ENCODE measurements around the gene RGR. TPM values are rescaled to one million over a fixed set of nuclear protein-coding genes. Genes with fewer than 3 reads are reported as not detected.

RGR gene
- not detected in 2 replicates for total RNA-seq

GRCh38 chr10:84244651-84245270 lies at the start of gene RGR:
RGR (plus strand) TSS chr10:84245053; CDS start chr10:84245091, 38 bp downstream.

GRCh38 chr10:84225427-84226173 lies 19.3 kb upstream of the RGR start, which contains the start of gene LRIT2:
LRIT2 (minus strand) TSS chr10:84225544; CDS start chr10:84225520, 24 bp downstream.

GRCh38 chr10:84241185-84241790 lies 3.6 kb upstream of the RGR start, which contains the start of gene LRIT1:
LRIT1 (minus strand) TSS chr10:84241546; CDS start chr10:84241439, 107 bp downstream.

Other genes with a start within 250 kb of the RGR start
- 190 and 194 TPM in 2 replicates for gene GHITM, start 105.5 kb upstream of the RGR start, total RNA-seq
- not detected in 2 replicates for gene GPR15LG, start 71.3 kb upstream of the RGR start, total RNA-seq
- under 0.01 and 0.09 TPM in 2 replicates for gene CDHR1, start 50.5 kb upstream of the RGR start, total RNA-seq
- gene LRIT2, start 19.5 kb upstream of the RGR start, total RNA-seq, result not detected in 2 replicates
- gene LRIT1, start 3.5 kb upstream of the RGR start, total RNA-seq, result not detected in 2 replicates
- gene CCSER2, start 83.5 kb downstream of the RGR start, total RNA-seq, result 20.2 and 27.7 TPM in 2 replicates

Data from dermis lymphatic vessel endothelial cell (primary cell).